HG03571 (cell line): ENCODE measurements around the gene CADPS2.

Experiments
- ATAC-seq: cut with Tn5 transposase; IDR thresholded peaks from one replicate; pipeline ENCODE4 v1.9.1; 2021; ENCODE audit not compliant: unreplicated experiment

The CADPS2 gene

GRCh38 chr7:122789156-122789555, 97.1 kb downstream of the CADPS2 start:
- no peak for ATAC-seq

- ATAC-seq: no peak
Observed at GRCh38 chr7:122770686-122771335, 115.4 kb downstream of the CADPS2 start.

DNA sequence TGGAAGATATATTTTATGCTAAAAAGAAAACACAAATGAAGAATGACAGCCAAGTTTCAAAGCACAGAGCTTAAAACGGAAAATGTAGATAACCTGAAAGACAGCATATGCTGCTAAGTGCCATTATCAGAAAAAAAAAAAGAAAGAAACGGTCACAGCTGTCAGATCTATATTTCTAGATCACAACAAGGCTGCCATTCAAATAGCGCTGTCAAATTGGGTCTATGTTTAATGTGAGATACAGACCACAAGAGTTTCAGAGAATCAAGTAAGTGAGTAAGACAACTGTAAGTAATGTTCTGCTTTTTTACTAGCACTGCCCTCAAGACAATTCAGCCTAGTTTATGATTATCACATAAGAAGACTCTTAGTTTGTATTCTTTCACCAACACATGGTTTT, 117.4 kb downstream of the CADPS2 start:
- no peak for ATAC-seq

DNA sequence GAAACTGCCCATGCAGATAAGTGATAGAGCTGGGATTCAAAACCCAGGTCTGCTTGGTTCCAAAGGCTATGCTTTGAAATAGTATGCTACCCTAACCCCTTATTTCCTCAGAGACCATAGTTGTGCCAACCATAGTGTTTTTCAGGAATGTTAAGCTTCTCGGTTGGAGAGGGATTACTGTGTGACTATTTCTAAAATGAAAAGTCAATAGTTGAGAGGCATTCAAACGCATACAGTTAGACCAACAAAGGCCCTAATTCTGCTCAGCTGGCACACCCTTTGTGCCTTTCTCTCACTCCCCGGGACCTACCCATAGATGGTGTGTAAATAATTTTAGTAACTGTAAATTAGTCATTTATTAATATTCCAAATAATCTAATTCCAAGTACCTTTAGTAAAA, 118.9 kb downstream of the CADPS2 start:
- no peak for ATAC-seq

- no peak for ATAC-seq
Observed at GRCh38 chr7:122766593-122766992, 119.7 kb downstream of the CADPS2 start.

- no peak for ATAC-seq
Observed at GRCh38 chr7:122764902-122765301, 121.4 kb downstream of the CADPS2 start.

DNA sequence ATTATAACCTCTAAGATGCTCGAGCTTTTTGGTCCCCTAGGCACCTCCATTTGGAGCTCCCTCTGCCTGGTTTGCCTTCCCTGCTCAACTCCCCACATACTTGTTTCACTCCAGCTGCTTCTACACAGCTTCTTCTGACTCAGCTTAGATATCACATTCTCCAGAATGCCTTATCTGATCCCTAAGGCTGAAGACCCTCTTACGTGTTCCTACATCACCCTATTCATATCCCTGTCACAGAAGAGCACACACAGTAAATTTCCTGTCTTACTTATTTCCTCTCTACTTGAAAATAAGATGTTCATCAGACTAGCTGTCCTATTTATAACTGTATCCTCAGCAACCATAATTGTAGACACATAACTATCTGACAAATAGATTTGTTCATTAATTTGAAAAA, 122.2 kb downstream of the CADPS2 start:
- no peak for ATAC-seq

- ATAC-seq: no peak
Observed at GRCh38 chr7:122762071-122762470, 124.2 kb downstream of the CADPS2 start.

DNA sequence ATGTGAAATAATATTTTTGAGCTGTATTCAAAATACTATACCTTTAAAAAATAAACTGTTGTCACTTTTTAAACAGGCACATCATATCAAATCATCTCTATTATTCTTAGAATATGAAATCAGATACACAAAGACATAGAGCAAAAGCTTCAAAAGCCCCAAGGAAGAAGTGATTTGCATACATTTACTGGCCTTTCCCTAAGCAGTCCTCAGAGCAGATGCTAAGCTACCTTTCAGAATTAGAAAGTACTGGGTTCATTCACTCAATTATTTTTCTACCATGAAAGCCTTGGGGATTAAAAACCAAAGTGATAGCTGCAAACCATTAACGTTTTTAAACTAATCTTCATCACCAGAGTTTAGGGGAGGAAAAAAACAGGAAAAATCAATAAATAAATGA, 127.8 kb downstream of the CADPS2 start:
- no peak for ATAC-seq

DNA sequence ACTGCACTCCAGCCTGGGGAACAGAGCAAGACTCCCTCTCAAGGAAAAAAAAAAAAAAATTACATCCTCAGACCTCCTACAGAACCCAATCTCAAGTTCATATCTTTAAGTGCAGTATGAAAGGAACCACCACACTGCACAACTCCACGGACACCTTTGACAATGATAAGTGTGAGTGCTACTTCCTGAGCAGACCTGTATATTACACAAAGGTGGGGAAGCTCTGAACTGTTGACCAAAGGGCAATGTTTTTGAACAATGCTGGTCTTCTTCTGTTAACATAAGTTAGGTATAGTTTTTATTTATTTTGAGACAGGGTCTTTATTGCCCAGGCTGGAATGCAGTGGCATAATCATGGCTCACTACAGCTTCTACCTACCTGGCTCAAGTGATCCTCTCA, 129.4 kb downstream of the CADPS2 start:
- no peak for ATAC-seq

DNA sequence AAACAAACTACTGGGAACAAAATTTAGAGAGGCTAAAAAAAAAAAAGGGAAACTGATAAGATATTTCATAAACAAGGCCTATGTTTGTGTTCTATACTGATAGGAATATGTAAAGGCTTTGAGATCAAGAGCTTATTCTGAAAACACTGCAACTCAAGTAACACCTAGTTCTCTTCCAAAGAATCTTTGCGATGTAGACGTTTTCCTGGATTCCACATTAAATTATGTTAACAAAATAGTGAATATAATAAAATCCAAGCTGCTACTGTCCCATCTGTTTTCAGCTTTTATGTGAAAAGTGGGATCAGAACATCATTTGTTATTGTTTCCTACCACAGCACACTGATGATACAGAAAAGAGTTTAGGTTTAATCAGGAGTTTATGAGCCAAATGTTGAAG, 130.6 kb downstream of the CADPS2 start:
- no peak for ATAC-seq

DNA sequence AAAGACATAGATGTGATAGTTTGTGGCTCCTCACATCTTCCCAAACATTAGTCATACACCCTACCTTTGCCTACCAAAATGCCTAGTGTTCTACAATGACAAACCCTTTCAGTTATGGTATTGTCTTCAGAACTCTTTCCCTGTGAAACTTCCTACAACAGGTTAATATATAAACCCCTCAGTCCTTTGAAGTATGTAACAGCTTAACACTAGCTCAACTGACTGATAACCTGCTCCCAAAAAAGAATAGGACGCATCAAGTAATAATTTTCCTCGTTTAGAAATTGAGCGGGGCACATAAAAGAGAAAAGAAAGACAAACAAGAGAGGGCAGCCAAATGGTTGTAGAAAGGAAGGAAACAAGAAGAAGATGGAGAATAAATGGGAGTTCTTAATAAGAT, 133.7 kb downstream of the CADPS2 start:
- no peak for ATAC-seq

DNA sequence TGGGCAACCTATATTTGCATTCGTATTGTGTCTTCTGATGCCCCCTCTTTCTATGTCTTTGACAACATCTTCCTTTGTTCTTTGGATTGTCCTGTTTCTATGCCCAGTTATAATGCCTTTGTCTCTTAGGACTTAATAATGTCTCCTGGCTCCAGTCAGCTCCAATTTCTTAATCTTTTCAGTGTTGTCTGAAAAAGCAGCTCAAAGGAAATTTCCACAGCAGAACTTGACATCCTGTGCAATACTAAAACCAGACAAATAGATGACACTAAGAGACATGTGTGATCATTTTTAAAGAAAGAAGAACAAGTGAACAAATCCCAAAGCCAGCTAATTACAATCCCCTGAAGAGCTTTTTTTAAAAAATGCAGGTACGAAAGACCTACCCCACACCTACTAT, 135.9 kb downstream of the CADPS2 start:
- ATAC-seq: no peak

- ATAC-seq: no peak
Observed at GRCh38 chr7:122748195-122748594, 138.1 kb downstream of the CADPS2 start.

- ATAC-seq: no peak
Observed at GRCh38 chr7:122746948-122747347, 139.3 kb downstream of the CADPS2 start.

DNA sequence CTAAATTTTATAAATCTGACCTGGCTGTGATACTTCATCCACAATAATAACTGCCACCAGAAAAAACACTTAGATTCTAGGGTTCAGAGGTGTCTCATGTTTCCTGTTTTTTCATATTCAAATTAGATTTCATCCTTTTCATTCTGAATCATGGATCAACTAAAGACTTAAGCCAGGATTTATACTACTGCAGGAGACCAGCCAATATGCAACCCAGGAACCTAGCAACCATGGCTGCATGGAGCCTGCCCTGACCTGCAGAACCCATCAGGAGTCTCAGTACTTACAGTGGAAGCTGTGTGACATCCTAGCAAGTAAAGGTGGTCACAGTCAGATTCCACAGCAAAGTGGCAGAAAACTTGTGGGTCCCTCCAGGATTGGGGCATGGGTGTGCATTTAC, 143.0 kb downstream of the CADPS2 start:
- no peak for ATAC-seq

DNA sequence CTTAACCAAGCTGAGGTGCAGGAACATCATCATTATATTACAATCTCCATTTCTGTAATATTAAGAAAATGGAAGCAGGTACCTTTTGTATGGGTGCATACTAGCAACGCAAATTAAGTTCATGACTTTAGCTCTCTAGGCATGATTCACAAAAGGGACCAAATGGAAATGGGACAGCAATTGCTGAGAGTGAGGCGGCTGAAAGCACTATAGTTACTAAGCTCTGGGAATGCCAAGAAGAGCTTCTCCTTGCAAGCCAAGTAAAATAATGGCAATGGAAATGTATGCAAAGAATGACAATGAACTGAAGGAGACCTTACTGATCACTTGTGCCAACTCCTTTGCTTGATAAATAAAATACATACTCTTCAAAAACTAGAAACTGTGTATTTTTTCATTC, 147.3 kb downstream of the CADPS2 start:
- no peak for ATAC-seq

- ATAC-seq: no peak
Observed at GRCh38 chr7:122736183-122736582, 150.1 kb downstream of the CADPS2 start.

- ATAC-seq: no peak
Observed at GRCh38 chr7:122727759-122728158, 158.5 kb downstream of the CADPS2 start.

DNA sequence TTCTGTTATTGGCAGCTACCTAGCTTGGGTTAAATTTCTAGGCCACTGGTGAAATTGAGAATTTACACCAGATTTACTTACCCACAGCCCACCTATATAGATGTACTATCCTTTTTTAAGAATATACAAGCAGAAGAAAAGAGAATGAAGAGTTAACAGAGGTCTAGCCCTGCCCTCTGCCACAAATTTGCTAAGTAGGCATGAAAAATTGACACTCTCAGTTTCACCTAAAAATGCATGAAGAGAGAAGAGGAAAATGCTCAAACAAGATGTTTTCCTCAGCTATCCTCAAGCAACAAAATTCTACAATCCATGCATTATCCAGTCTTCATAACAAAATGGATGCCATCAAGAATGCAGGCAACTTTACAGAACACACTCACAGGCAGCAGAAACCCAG, 158.9 kb downstream of the CADPS2 start:
- no peak for ATAC-seq

DNA sequence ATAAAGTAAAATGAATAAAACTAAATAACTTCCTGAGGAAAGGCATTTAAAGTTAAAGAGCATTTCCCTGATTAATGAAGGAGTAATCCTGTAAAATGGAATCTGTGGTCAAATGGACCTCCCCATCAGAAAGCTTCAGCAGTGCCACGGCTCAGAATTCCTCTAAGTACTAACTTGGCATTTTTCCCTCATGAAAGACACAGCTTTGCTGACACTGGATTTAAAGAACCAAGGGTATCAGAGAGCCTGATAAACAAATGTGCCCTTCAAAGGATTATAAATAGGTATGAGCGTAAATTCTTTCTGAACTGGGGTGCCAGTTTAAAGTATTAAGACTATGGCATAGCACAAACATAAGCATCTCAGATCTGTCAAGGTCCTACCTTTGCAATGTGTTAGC, 159.4 kb downstream of the CADPS2 start:
- no peak for ATAC-seq

DNA sequence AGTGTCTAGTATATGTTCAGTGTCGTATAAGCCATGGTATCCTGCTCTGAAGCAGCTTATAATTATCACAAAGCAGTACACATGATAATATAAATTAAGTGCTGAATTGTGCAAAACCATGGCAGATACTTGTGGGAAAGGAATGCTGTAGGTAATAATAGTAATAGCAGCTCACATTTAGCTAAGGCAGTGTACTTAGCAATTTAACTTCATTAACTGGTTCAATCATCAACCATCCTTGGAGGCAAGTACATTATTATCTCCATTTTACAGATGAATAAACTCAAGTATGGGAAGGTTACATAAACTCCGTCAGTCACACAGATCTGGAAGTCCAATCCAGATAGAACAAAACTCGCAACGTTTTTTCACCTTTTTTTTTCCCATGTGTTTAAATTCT, 161.9 kb downstream of the CADPS2 start:
- no peak for ATAC-seq

- ATAC-seq: no peak
Observed at GRCh38 chr7:122719010-122719578, 167.2 kb downstream of the CADPS2 start.
